Natural killer cell (primary cell): ENCODE results near the gene PXMP4. TPM values are rescaled to one million over a fixed set of nuclear protein-coding genes. Genes with fewer than 3 reads are reported as not detected.

Experiments
- ATAC-seq, 3 donors: fragments of 150-1000 bp in 2 of 3; fragments of 200-7000 bp in 1 of 3; cut with Tn5 transposase; 1 replicate in 1 of 3; 2 replicates in 2 of 3; pipeline ENCODE4 v1.10.0; 2021; ENCODE audit warnings: mild to moderate bottlenecking in 2 of 3, moderate library complexity in 2 of 3
- DNase-seq, 2 donors: peaks; one replicate each; pipeline versions ENCODE4 v3.0.0 to v3.0.0-alpha.2; 2013 to 2021; ENCODE audit warnings: mixed read lengths in 1 of 2
- H3K27ac ChIP-seq: one replicate; pipeline ENCODE4 v1.5.1; 2013; ENCODE audit warnings: mild to moderate bottlenecking, low read length
- H3K27me3 ChIP-seq: one replicate; pipeline ENCODE4 v1.6.1; 2013; ENCODE audit warnings: low read length; ENCODE audit not compliant: control insufficient read depth, insufficient read depth
- H3K36me3 ChIP-seq: one replicate; pipeline ENCODE4 v1.6.1; 2013; ENCODE audit warnings: low read length; ENCODE audit not compliant: control insufficient read depth, insufficient read depth
- H3K4me1 ChIP-seq: one replicate; pipeline ENCODE4 v1.6.1; 2013; ENCODE audit warnings: low read length; ENCODE audit not compliant: control insufficient read depth, insufficient read depth
- H3K4me3 ChIP-seq: one replicate; pipeline ENCODE4 v1.5.1; 2013; ENCODE audit warnings: low read length
- H3K9me3 ChIP-seq: one replicate; pipeline ENCODE4 v1.6.1; 2013; ENCODE audit warnings: low read length; ENCODE audit not compliant: control insufficient read depth, insufficient read depth
- H3K27ac Mint-ChIP-seq, 2 donors: one replicate each; pipeline ENCODE4 v1.8.0; 2022; ENCODE audit warnings: mild to moderate bottlenecking in 2 of 2, mixed read lengths in 2 of 2, moderate library complexity in 1 of 2
- H3K27me3 Mint-ChIP-seq, 2 donors: one replicate each; pipeline ENCODE4 v1.8.0; 2022; ENCODE audit warnings: low read depth in 2 of 2, mixed read lengths in 2 of 2
- H3K36me3 Mint-ChIP-seq: one replicate; pipeline ENCODE4 v1.8.0; 2022; ENCODE audit warnings: mixed read lengths
- H3K4me1 Mint-ChIP-seq, 2 donors: one replicate each; pipeline ENCODE4 v1.8.0; 2022; ENCODE audit warnings: mixed read lengths in 2 of 2
- H3K4me3 Mint-ChIP-seq: one replicate; pipeline ENCODE4 v1.8.0; 2022; ENCODE audit warnings: mild to moderate bottlenecking, moderate library complexity, mixed read lengths
- H3K9me3 Mint-ChIP-seq, 2 donors: one replicate each; pipeline ENCODE4 v1.8.0; 2022; ENCODE audit warnings: mixed read lengths in 2 of 2
- whole genome bisulfite sequencing: methylation state at CpG from one replicate; pipeline ENCODE4 v1.1.7; 2013; ENCODE audit warnings: missing lambda C conversion rate; ENCODE audit not compliant: insufficient coverage; 5-methylcytosine and 5-hydroxymethylcytosine counted together
- intact Hi-C: fragments of 100-400 bp; cut with micrococcal nuclease; formaldehyde crosslinking; loops from one replicate; pipeline ENCODE4 v1.14.2; 2022
- total RNA-seq, 4 donors: library from RNA; stranded (reverse); fragments of 120-200 nt in 1 of 4; gene quantifications; one replicate each; pipeline versions ENCODE4 v1.2.3 to v1.2.4, GENCODE V29; 2013 to 2022
- TF ChIP-seq, protein P1 (sequence below): fragments of 200-600 bp; IDR thresholded peaks from one replicate; pipeline ENCODE4 v1.8.0; 2022; ENCODE audit warnings: antibody characterized with exemption

PXMP4 gene
- total RNA-seq, 3 donors from 2014 or later (not counting 1 experiment from before 2014, with no cell fraction given) = 4.7 to 6.6 (median 6.2) TPM

DNA sequence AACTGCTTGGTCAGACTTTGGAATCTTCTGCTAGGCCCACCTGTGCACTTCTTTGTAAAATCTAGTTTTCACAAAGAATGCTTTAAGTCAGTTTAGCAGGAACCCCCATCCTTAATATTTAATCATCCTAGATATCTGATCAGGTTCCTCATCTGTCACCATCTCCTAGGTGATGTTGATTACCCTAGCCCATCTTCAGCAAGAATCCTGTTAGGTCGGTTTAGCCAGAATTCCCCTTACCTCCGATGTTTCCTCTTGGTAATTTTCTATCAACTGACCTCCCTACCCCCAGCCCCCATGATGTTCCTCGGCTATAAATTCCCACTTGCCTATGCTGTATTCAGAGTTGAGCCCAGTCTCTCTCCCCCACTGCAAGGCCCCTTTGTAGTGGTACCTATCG, 9.0 kb upstream of the PXMP4 start:
- peak overlapping the region in 1 of 2 donors; percentile 9 for H3K27ac Mint-ChIP-seq
- no peak for DNase-seq
- H3K27me3 ChIP-seq = no peaks in the 10 kb centered on the region
- TF ChIP-seq, protein P1, sequence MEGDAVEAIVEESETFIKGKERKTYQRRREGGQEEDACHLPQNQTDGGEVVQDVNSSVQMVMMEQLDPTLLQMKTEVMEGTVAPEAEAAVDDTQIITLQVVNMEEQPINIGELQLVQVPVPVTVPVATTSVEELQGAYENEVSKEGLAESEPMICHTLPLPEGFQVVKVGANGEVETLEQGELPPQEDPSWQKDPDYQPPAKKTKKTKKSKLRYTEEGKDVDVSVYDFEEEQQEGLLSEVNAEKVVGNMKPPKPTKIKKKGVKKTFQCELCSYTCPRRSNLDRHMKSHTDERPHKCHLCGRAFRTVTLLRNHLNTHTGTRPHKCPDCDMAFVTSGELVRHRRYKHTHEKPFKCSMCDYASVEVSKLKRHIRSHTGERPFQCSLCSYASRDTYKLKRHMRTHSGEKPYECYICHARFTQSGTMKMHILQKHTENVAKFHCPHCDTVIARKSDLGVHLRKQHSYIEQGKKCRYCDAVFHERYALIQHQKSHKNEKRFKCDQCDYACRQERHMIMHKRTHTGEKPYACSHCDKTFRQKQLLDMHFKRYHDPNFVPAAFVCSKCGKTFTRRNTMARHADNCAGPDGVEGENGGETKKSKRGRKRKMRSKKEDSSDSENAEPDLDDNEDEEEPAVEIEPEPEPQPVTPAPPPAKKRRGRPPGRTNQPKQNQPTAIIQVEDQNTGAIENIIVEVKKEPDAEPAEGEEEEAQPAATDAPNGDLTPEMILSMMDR = no peak
- H3K36me3 Mint-ChIP-seq = no peaks in the 10 kb centered on the region
- no peaks in the 10 kb centered on the region for H3K9me3 Mint-ChIP-seq
- WGBS = 93% methylated on average over 3 of the region's 4 CpGs
- H3K4me3 ChIP-seq = no peak overlapping the region
- intact Hi-C loops = no loop called here
- no peak for ATAC-seq
- no peak overlapping the region for H3K4me3 Mint-ChIP-seq
- no peak overlapping the region for H3K27ac ChIP-seq
- peaks cover 22% of the 10 kb centered on the region for H3K4me1 ChIP-seq
- H3K9me3 ChIP-seq = no peaks in the 10 kb centered on the region
- H3K36me3 ChIP-seq = no peaks in the 10 kb centered on the region
- no peaks in the 10 kb centered on the region for H3K27me3 Mint-ChIP-seq
- H3K4me1 Mint-ChIP-seq = peaks cover 13 to 21% of the 10 kb centered on the region in 2 donors

- Histone ChIP-seq H3K9me3 (no peaks in the 10 kb centered on the region), H3K4me3 (no peak overlapping the region), H3K36me3 (no peaks in the 10 kb centered on the region), H3K4me1 (peaks cover 17% of the 10 kb centered on the region), H3K27me3 (no peaks in the 10 kb centered on the region), H3K27ac (no peak overlapping the region)
- ATAC-seq (no peak), DNase-seq (no peak)
- H3K4me3 Mint-ChIP-seq = no peak overlapping the region
- H3K9me3 Mint-ChIP-seq = no peaks in the 10 kb centered on the region
- no peaks in the 10 kb centered on the region for H3K36me3 Mint-ChIP-seq
- no peaks in the 10 kb centered on the region for H3K27me3 Mint-ChIP-seq
- no peak overlapping the region for H3K27ac Mint-ChIP-seq
- H3K4me1 Mint-ChIP-seq = peaks cover 6 to 16% of the 10 kb centered on the region in 2 donors
- intact Hi-C loops = no loop called here
- TF ChIP-seq, protein P1 = no peak
- WGBS = 93% methylated on average over 2 of the region's 2 CpGs
Measured at GRCh38 chr20:33728463-33728862, 8.4 kb upstream of the PXMP4 start.

GRCh38 chr20:33727806-33728205, 7.7 kb upstream of the PXMP4 start:
- H3K36me3 ChIP-seq = no peaks in the 10 kb centered on the region
- Mint-ChIP-seq H3K9me3 (no peaks in the 10 kb centered on the region), H3K27ac (no peak overlapping the region), H3K36me3 (no peaks in the 10 kb centered on the region), H3K4me1 (peaks cover 5 to 14% of the 10 kb centered on the region in 2 donors), H3K27me3 (no peaks in the 10 kb centered on the region), H3K4me3 (no peak overlapping the region)
- TF ChIP-seq, protein P1 = no peak
- no peak for DNase-seq
- no peak overlapping the region for H3K4me3 ChIP-seq
- H3K9me3 ChIP-seq = no peaks in the 10 kb centered on the region
- peaks cover 11% of the 10 kb centered on the region for H3K4me1 ChIP-seq
- H3K27me3 ChIP-seq = no peaks in the 10 kb centered on the region
- no peak for ATAC-seq
- intact Hi-C loops = no loop called here
- H3K27ac ChIP-seq = no peak overlapping the region
- WGBS = 95% methylated on average over 3 of the region's 3 CpGs

DNA sequence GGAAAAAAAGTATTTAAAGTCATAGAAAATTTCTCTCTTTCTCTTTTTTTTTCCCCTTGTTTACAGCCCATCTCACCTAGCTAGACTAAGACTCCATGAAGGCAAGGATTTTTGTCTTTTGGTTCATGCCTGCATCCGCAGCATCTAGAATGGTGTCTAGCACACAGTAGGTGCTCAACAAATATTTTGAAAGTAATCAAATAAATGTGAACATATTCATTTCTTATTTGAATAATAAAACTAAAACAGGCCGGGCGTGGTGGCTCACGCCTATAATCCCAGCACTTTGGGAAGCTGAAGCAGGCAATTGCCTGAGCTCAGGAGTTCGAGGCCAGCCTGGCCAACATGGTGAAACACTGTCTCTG, 7.0 kb upstream of the PXMP4 start:
- no peaks in the 10 kb centered on the region for H3K27me3 ChIP-seq
- H3K4me3 ChIP-seq = no peak overlapping the region
- Mint-ChIP-seq H3K4me3 (no peak overlapping the region), H3K36me3 (no peaks in the 10 kb centered on the region), H3K27ac (no peak overlapping the region), H3K9me3 (no peaks in the 10 kb centered on the region), H3K4me1 (peaks cover 5 to 10% of the 10 kb centered on the region in 2 donors), H3K27me3 (no peaks in the 10 kb centered on the region)
- peaks cover 7% of the 10 kb centered on the region for H3K4me1 ChIP-seq
- no peaks in the 10 kb centered on the region for H3K36me3 ChIP-seq
- intact Hi-C loops = no loop called here
- no peaks in the 10 kb centered on the region for H3K9me3 ChIP-seq
- H3K27ac ChIP-seq = no peak overlapping the region
- no peak for ATAC-seq
- no peak for DNase-seq
- TF ChIP-seq, protein P1 = no peak
- 97% methylated on average over 4 of the region's 5 CpGs for WGBS
